ENCODE results near the gene CELF3. TPM values are rescaled to one million over a fixed set of nuclear protein-coding genes. Genes with fewer than 3 reads are reported as not detected.

Gene CELF3
- total and polyA plus RNA-seq, 9 of the 15 experiments (the other 6 are each of a cell fraction or from before 2014, with no cell fraction given), result not detected

GRCh38 chr1:151681923-151682322, 34.7 kb downstream of the CELF3 start:
- ChIA-PET POLR2A (no interaction called here), CTCF (ENCODE audit: low intra/inter-chr PET ratio) (no interaction called here)
- 72% methylated on average over 2 of the region's 2 CpGs for WGBS (ENCODE audit: insufficient coverage, low coverage, missing lambda C conversion rate)
- 0 out of 3 replicates have a peak, but pooled peaks cover 2% of the 10 kb centered on the region for H3K36me3 ChIP-seq (ENCODE audit: control insufficient read depth, insufficient read depth, low read length)
- ATAC-seq, result no peak
- no peaks in the 10 kb centered on the region for H3K79me2 ChIP-seq (ENCODE audit: control insufficient read depth, insufficient read depth, low read length)
- H3K9me3 ChIP-seq (replicated peaks; ENCODE audit: control insufficient read depth, insufficient read depth, low read depth, low read length), result no peaks in the 10 kb centered on the region
- no peaks in the 10 kb centered on the region for H3K9me1 ChIP-seq (ENCODE audit: control insufficient read depth, insufficient read depth, low read length)
- no peak overlapping the region for H3K9ac ChIP-seq (ENCODE audit: insufficient read depth in 1 of 2, low read depth in 2 of 2, low read length in 2 of 2)
- no peak overlapping the region for H3K4me2 ChIP-seq (ENCODE audit: insufficient read depth, low read length)
- no peak for DNase-seq (ENCODE audit: extremely low read depth in 1 of 4, low spot score in 3 of 4)
- no peak overlapping the region for H3K27ac ChIP-seq (ENCODE audit: extremely low read depth, low read depth, low read length)
- intact Hi-C loops (cut with micrococcal nuclease) (no loop called here), in situ Hi-C loops (cut with MboI) (no loop called here)
- no peaks in the 10 kb centered on the region for H3K4me1 ChIP-seq (replicated peaks in 1 of 2; ENCODE audit: control insufficient read depth in 2 of 2, insufficient read depth in 2 of 2, low read length in 2 of 2)
- no peaks in the 10 kb centered on the region for H4K20me1 ChIP-seq (replicated peaks; ENCODE audit: control insufficient read depth, insufficient read depth, low read length)
- H3K27me3 ChIP-seq (ENCODE audit: control insufficient read depth in 2 of 2, insufficient read depth in 2 of 2, low read length in 2 of 2), result no peaks in the 10 kb centered on the region
- TF ChIP-seq, protein P1, sequence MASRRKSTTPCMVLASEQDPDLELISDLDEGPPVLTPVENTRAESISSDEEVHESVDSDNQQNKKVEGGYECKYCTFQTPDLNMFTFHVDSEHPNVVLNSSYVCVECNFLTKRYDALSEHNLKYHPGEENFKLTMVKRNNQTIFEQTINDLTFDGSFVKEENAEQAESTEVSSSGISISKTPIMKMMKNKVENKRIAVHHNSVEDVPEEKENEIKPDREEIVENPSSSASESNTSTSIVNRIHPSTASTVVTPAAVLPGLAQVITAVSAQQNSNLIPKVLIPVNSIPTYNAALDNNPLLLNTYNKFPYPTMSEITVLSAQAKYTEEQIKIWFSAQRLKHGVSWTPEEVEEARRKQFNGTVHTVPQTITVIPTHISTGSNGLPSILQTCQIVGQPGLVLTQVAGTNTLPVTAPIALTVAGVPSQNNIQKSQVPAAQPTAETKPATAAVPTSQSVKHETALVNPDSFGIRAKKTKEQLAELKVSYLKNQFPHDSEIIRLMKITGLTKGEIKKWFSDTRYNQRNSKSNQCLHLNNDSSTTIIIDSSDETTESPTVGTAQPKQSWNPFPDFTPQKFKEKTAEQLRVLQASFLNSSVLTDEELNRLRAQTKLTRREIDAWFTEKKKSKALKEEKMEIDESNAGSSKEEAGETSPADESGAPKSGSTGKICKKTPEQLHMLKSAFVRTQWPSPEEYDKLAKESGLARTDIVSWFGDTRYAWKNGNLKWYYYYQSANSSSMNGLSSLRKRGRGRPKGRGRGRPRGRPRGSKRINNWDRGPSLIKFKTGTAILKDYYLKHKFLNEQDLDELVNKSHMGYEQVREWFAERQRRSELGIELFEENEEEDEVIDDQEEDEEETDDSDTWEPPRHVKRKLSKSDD (conservative IDR thresholded peaks at IDR 0.05; ENCODE audit: low read length), result no peak
- TF ChIP-seq POLR3A (IDR thresholded peaks at IDR 0.05; ENCODE audit: borderline replicate concordance, extremely low read depth, insufficient read depth, insufficient read length) (no peak), DEAF1 (CRISPR knock-in tag; IDR thresholded peaks at IDR 0.05) (no peak), ZKSCAN1 (IDR thresholded peaks at IDR 0.05; ENCODE audit: low read depth, low read length) (no peak), SETDB1 (IDR thresholded peaks at IDR 0.05; ENCODE audit: low read length) (no peak)
- TF ChIP-seq, protein P2, sequence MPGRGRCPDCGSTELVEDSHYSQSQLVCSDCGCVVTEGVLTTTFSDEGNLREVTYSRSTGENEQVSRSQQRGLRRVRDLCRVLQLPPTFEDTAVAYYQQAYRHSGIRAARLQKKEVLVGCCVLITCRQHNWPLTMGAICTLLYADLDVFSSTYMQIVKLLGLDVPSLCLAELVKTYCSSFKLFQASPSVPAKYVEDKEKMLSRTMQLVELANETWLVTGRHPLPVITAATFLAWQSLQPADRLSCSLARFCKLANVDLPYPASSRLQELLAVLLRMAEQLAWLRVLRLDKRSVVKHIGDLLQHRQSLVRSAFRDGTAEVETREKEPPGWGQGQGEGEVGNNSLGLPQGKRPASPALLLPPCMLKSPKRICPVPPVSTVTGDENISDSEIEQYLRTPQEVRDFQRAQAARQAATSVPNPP (IDR thresholded peaks at IDR 0.05; ENCODE audit: borderline replicate concordance, insufficient read depth, insufficient read length), result no peak
- no peak for FAIRE-seq
- BruUV-seq (replicated peaks), result no TSS peak
- no peak overlapping the region for H2AFZ ChIP-seq (ENCODE audit: low read depth, low read length)
- H3K4me3 ChIP-seq, result no peak overlapping the region
